NOMO-1 treated with DMSO at 0.1 percent for 48 hours (cell line): Measurements from ENCODE around the gene ATP9B.

Experiments
- DNase-seq: peaks from one replicate; lab custom pipeline; 2025; ENCODE audit not compliant: unreplicated experiment; lab: John Stamatoyannopoulos, UW

The ATP9B gene

GRCh38 chr18:79423211-79424007 is 354.2 kb downstream of the ATP9B start:
- no peak for DNase-seq

DNA sequence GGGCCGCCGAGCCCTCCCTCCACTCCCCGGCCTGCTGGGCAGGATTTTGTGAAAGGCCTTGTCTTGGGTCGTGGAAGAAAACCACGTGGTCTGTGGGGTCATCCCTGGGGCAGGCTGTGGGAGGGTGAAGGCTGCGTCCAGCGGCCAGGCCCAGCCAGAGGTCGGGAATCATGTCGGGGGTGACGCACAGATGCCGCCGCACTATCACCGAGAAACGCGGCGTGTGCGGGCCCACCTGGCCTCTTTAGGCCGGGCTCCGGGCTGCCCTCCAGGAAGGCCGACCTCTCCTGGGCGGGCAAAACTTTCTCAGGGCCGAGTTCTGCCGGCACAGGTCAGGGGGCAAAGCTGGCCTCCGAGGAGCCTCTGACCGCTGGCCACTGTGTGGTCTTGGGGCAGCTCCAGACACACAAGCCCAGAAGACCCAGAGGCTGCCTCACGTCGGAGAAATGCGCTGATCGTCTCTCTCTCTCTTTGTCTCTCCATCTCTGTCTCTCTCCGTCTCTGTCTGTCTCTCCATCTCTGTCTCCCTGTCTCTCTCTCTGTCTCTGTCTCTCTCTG is 354.9 kb downstream of the ATP9B start:
- DNase-seq = no peak

- DNase-seq = no peak
These were observed 355.8 kb downstream of the ATP9B start for GRCh38 chr18:79424880-79425568.

DNA sequence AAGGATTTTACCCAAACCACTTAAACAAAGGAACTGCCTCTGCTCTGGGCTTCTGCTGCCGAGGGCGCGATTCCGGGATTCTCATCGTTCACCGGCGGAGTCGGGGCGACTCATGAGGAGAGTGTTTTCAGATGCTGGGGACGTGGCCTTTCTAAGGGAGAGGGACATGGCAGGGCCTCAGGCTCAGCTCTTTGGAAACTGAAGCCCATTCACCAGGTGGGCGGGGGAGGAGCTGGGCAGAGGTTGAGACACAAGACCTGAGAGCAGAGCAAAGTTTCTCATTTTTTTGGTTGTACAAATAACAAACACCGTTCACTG is 356.3 kb downstream of the ATP9B start:
- no peak for DNase-seq

- no peak for DNase-seq
These were observed 357.4 kb downstream of the ATP9B start for GRCh38 chr18:79426376-79427300.

DNA sequence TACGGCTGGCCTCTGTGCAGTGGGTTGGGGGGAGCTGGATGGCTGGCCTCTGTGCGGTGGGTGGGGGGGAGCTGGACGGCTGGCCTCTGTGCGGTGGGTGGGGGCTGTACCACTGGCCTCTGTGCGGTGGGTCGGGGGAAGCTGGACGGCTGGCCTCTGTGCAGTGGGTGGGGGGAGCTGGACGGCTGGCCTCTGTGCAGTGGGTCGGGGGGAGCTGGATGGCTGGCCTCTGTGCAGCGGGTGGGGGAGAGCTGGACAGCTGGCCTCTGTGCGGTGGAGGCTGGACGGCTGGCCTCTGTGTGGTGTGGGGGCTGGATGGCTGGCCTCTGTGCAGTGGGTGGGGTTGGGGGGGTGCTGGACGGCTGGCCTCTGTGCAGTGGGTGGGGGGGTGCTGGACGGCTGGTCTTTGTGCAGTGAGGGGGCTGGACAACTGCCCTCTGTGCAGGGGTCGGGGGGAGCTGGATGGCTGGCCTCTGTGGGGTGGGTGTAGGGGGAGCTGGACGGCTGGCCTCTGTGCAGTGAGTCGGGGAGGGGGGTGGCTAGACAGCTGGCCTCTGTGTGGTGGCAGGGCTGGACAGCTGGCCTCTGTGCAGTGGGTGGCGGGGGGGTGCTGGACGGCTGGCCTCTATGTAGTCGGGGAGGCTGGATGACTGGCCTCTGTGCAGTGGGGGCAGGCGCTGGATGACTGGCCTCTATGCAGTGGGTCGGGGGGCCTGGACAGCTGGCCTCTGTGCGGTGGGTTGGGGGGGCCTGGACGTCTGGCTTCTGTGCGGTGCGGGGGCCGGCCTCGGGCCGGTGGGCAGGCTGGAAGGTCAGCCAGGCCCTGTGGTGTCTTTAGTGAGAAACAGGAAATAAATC is 358.4 kb downstream of the ATP9B start:
- DNase-seq = no peak
